ENCODE data around the gene MEGF8. TPM values are rescaled to one million over a fixed set of nuclear protein-coding genes. Genes with fewer than 3 reads are reported as not detected.

The MEGF8 gene
- total RNA-seq, 2 donors from 2014 or later = 16.8 to 20.4 TPM

- intact Hi-C loops (cut with DNase I) = no loop called here
- no peak for DNase-seq (ENCODE audit: low spot score)
These were observed 96.9 kb downstream of the MEGF8 start for GRCh38 chr19:42422092-42422900.

- intact Hi-C loops (cut with DNase I) = no loop called here
- no peak for DNase-seq (ENCODE audit: low spot score)
These were observed 97.5 kb downstream of the MEGF8 start for GRCh38 chr19:42422901-42423461.

GRCh38 chr19:42423462-42424344 lies 98.3 kb downstream of the MEGF8 start:
- DNase-seq (ENCODE audit: low spot score) = peak; percentile 92
- intact Hi-C loops (cut with DNase I) = no loop called here

GRCh38 chr19:42424345-42424707 lies 98.9 kb downstream of the MEGF8 start:
- no peak for DNase-seq (ENCODE audit: low spot score)
- intact Hi-C loops (cut with DNase I) = no loop called here

- intact Hi-C loops (cut with DNase I) = no loop called here
- DNase-seq (ENCODE audit: low spot score) = no peak
These were observed 99.3 kb downstream of the MEGF8 start for GRCh38 chr19:42424712-42425131.

GRCh38 chr19:42426643-42427042 lies 101.2 kb downstream of the MEGF8 start:
- intact Hi-C loops (cut with DNase I) = no loop called here
- DNase-seq (ENCODE audit: low spot score) = no peak

- intact Hi-C loops (cut with DNase I) = no loop called here
- no peak for DNase-seq (ENCODE audit: low spot score)
These were observed 101.9 kb downstream of the MEGF8 start, which contains the start of gene LIPE for GRCh38 chr19:42427313-42427712. Gene LIPE (minus strand): TSS chr19:42427388. CDS start chr19:42427149, 239 bp downstream.

Small RNA genes lying within 50 kb of the gene (microRNA-seq; reads per million reads assigned to microRNA genes)
- 0 reads per million in 2 donors for gene MIR8077 (ENCODE audit: borderline microRNAs expressed in 2 of 2)

Other genes starting within 250 kb of the MEGF8 start
- gene ZNF574, start 249.5 kb upstream of the MEGF8 start, total RNA-seq = 1 to 10 TPM; 7.6 to 9.1 TPM
- gene POU2F2, start 193.2 kb upstream of the MEGF8 start, total RNA-seq = 1 to 10 TPM; 2.1 to 3.1 TPM
- 10 to 100 TPM; 12.2 to 13.0 TPM for gene DEDD2, start 108.0 kb upstream of the MEGF8 start, total RNA-seq
- 1 to 10 TPM; 8.2 to 8.7 TPM for gene ZNF526, start 105.3 kb upstream of the MEGF8 start, total RNA-seq
- gene GSK3A, start 83.0 kb upstream of the MEGF8 start, total RNA-seq = 10 to 100 TPM; 29.2 to 35.1 TPM
- gene ERF, start 70.5 kb upstream of the MEGF8 start, total RNA-seq = 10 to 100 TPM; 47.9 to 54.5 TPM
- gene CIC, start 56.4 kb upstream of the MEGF8 start, total RNA-seq = 10 to 100 TPM; 57.7 to 79.0 TPM
- under 1 TPM in 1 of 2 donors, not detected in 1; 0.19 TPM for gene PRR19, start 23.5 kb upstream of the MEGF8 start, total RNA-seq
- gene PAFAH1B3, start 23.0 kb upstream of the MEGF8 start, total RNA-seq = 1 to 10 TPM; 5.7 to 5.8 TPM
- under 1 TPM in 1 of 2 donors, not detected in 1; 0.14 TPM for gene TMEM145, start 12.3 kb upstream of the MEGF8 start, total RNA-seq
- under 1 TPM; 0.52 to 0.88 TPM for gene CNFN, start 64.7 kb downstream of the MEGF8 start, total RNA-seq
- gene LIPE, start 101.8 kb downstream of the MEGF8 start, total RNA-seq = 1 to 10 TPM; 4.4 to 6.7 TPM
- gene CXCL17, start 117.3 kb downstream of the MEGF8 start, total RNA-seq = not detected
- 1 to 10 TPM; 2.6 to 3.0 TPM for gene CEACAM1, start 202.8 kb downstream of the MEGF8 start, total RNA-seq

All from posterior vena cava (tissue), 2 donors.